Measurements from ENCODE around the gene CCSER1.

DNA sequence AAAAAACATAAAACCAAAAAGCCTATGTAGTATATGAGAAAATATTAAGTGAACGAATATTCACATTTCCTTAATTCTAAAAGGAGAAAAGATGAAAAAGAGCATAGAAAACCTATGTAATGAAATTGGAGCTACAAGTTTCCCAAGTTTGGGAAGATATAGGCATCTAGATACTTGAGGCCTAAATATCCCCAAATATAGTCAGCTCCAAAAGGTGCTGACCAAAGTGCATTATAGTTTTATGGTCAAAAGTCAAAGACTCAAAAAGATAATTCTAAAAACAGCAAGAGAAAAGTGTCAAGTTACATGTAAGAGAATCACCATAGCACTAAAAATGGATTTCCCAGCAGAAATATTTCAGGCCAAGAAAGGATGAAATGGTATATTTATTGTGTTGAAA lies 1502.9 kb downstream of the CCSER1 start:
- TF ChIP-seq, protein P1, sequence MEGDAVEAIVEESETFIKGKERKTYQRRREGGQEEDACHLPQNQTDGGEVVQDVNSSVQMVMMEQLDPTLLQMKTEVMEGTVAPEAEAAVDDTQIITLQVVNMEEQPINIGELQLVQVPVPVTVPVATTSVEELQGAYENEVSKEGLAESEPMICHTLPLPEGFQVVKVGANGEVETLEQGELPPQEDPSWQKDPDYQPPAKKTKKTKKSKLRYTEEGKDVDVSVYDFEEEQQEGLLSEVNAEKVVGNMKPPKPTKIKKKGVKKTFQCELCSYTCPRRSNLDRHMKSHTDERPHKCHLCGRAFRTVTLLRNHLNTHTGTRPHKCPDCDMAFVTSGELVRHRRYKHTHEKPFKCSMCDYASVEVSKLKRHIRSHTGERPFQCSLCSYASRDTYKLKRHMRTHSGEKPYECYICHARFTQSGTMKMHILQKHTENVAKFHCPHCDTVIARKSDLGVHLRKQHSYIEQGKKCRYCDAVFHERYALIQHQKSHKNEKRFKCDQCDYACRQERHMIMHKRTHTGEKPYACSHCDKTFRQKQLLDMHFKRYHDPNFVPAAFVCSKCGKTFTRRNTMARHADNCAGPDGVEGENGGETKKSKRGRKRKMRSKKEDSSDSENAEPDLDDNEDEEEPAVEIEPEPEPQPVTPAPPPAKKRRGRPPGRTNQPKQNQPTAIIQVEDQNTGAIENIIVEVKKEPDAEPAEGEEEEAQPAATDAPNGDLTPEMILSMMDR (IDR thresholded peaks at IDR 0.05; ENCODE audit: borderline replicate concordance, extremely low read depth, low read length, poor library complexity, severe bottlenecking) = no peak
- TF ChIP-seq EZH2 (IDR thresholded peaks at IDR 0.05; ENCODE audit: borderline replicate concordance, low read depth, low read length, severe bottlenecking) = no peak
